Heart right ventricle (tissue), 16 donors: Measurements from ENCODE around the gene CCDC63. TPM values are rescaled to one million over a fixed set of nuclear protein-coding genes. Genes with fewer than 3 reads are reported as not detected.
A peak's percentile ranks its signal among the peaks of the same experiment; 100 is the strongest.

Experiments
- ATAC-seq, 8 donors: fragments of 200-7000 bp; cut with Tn5 transposase; one replicate each; pipeline ENCODE4 v1.9.1; 2020; ENCODE audit warnings: mild to moderate bottlenecking in 8 of 8, moderate library complexity in 8 of 8, moderate number of reproducible peaks in 1 of 8
- DNase-seq, 2 donors: peaks; one replicate each; pipeline ENCODE4 v3.0.0-alpha.2; 2020
- H3K27ac ChIP-seq, 10 donors: fragments of 200-600 bp; sonication (generic) in 2 of 10; one replicate each; pipeline versions ENCODE4 v1.5.0 to v1.8.0; 2020 to 2022; ENCODE audit warnings: mild to moderate bottlenecking in 3 of 10
- H3K27me3 ChIP-seq, 7 donors: fragments of 200-600 bp; one replicate each; pipeline ENCODE4 v1.8.0; 2021 to 2022; ENCODE audit warnings: mild to moderate bottlenecking in 2 of 7
- H3K36me3 ChIP-seq, 9 donors: fragments of 200-600 bp; sonication (generic) in 1 of 9; one replicate each; pipeline versions ENCODE4 v1.5.0 to v1.8.0; 2020 to 2022; ENCODE audit warnings: mild to moderate bottlenecking in 2 of 9
- H3K4me1 ChIP-seq, 9 donors: fragments of 200-600 bp; sonication (generic) in 1 of 9; one replicate each; pipeline versions ENCODE4 v1.5.0 to v1.8.0; 2020 to 2022; ENCODE audit warnings: mild to moderate bottlenecking in 4 of 9
- H3K4me3 ChIP-seq, 10 donors: fragments of 200-600 bp; sonication (generic) in 2 of 10; one replicate each; pipeline versions ENCODE4 v1.5.0 to v1.8.0; 2020 to 2022; ENCODE audit warnings: mild to moderate bottlenecking in 7 of 10, moderate library complexity in 2 of 10
- H3K9me3 ChIP-seq, 11 donors: fragments of 200-600 bp in 10 of 11; sonication (generic) in 2 of 11; one replicate each; pipeline versions ENCODE4 v1.5.0 to v1.8.0; 2013 to 2022; ENCODE audit warnings: mild to moderate bottlenecking in 2 of 11, control low read depth in 1 of 11, moderate library complexity in 1 of 11
- WGBS, 2 donors: extraction: QIAGEN DNeasy Blood & Tissue Kit; methylation state at CpG; one replicate each; pipeline ENCODE4 v1.1.7; 2013; ENCODE audit warnings: inconsistent platforms in 1 of 2; 5-methylcytosine and 5-hydroxymethylcytosine counted together
- intact Hi-C, 10 donors: fragments of 100-400 bp; cut with DNase I; formaldehyde crosslinking; loops; one replicate each; pipeline versions ENCODE4 v1.11.1 to v1.14.2; 2022
- polyA plus RNA-seq, 2 donors: library from polyadenylated mRNA; stranded (reverse); fragments of 200-250 nt; gene quantifications; one replicate each; pipeline ENCODE4 v1.2.3, GENCODE V29; 2013
- total RNA-seq, 10 donors: library from RNA; stranded (reverse); fragmentation: NEBNext Ultra II Directional in 3 of 10; extraction: Animal tissue kit (Norgen Biotek cat#: 25700) in 3 of 10; gene quantifications; one replicate each; pipeline versions ENCODE4 v1.2.1 to v1.2.4, GENCODE V29; 2021 to 2023
- TF ChIP-seq, protein P1 (sequence below), 9 donors: fragments of 200-600 bp; sonication (generic) in 2 of 9; IDR thresholded peaks; one replicate each; pipeline versions ENCODE4 v1.5.0 to v1.8.0; 2021 to 2022; ENCODE audit warnings: antibody characterized with exemption in 9 of 9, mild to moderate bottlenecking in 5 of 9, moderate library complexity in 1 of 9
- donor health status: Arrhythmogenic right ventricular cardiomyopathy.
- donor health status: ischemic (EF 13 %, LVEDD 7.1; RV severe dilation, severe dysfunction).
- donor health status: healthy with polysubstance abuse.
- donor health status: DM: no; HTN: yes; CAD: no.
- donor health status: DM: no; HTN: no; CAD: no.
- donor health status: ischemic (EF 25% LVEDD 6.9; RV normal size, moderate dysfunction).
- donor health status: ischemic (EF 25% LVEDD 5.7; RV mildly dilated, moderate dysfunction).
- donor health status: healthy.
- donor health status: DM: yes; HTN: yes; CAD: no.
- donor health status: Ischemic cardiomyopathy.
- donor health status: ischemic (EF 35%, LVEDD 5.7; RV mildly dilated, moderate dysfunction).
- donor health status: nonischemic (EF 11% LVEDD 7.7; RV severe dilation, severe dysfunction).
- donor health status: DM: yes; HTN: yes; CAD: no.
- donor health status: PGD.
- donor health status: ischemic (EF 29% LVEDD 5.4; RV normal size, mild dysfunction).
- donor health status: nonischemic (EF 23%, LVEDD 6.1; RV moderate dilation, normal function).

Gene CCDC63
- total and polyA plus RNA-seq, 12 donors = not detected

DNA sequence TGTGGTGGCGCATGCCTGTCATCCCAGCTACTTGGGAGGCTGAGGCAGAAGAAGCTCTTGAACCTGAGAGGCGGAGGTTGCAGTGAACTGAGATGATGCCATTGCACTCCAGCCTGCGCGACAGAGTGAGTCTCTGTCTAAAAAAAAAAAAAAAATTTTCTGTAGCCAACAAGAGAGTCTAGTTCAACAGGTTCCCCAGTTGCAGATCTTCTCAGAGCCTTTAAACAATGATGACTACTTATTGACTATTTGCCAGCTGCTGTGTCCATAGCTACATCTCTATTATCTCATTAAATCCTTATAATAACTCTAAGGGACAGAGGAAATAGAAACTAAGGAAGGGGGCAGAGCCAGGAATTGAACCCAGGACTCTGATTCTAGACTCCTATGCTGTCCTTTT lies 88.8 kb downstream of the CCDC63 start:
- peaks cover 0 to 37% (median 5%) of the 10 kb centered on the region in 9 donors for H3K4me1 ChIP-seq
- H3K4me3 ChIP-seq = no peak overlapping the region
- TF ChIP-seq, protein P1, sequence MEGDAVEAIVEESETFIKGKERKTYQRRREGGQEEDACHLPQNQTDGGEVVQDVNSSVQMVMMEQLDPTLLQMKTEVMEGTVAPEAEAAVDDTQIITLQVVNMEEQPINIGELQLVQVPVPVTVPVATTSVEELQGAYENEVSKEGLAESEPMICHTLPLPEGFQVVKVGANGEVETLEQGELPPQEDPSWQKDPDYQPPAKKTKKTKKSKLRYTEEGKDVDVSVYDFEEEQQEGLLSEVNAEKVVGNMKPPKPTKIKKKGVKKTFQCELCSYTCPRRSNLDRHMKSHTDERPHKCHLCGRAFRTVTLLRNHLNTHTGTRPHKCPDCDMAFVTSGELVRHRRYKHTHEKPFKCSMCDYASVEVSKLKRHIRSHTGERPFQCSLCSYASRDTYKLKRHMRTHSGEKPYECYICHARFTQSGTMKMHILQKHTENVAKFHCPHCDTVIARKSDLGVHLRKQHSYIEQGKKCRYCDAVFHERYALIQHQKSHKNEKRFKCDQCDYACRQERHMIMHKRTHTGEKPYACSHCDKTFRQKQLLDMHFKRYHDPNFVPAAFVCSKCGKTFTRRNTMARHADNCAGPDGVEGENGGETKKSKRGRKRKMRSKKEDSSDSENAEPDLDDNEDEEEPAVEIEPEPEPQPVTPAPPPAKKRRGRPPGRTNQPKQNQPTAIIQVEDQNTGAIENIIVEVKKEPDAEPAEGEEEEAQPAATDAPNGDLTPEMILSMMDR (IDR thresholded peaks at IDR 0.05) = no peak
- H3K27me3 ChIP-seq = peaks cover 0 to 28% (median 6%) of the 10 kb centered on the region in 7 donors
- DNase-seq (no peak), ATAC-seq (no peak)
- H3K36me3 ChIP-seq = no peaks in the 10 kb centered on the region
- WGBS, 2 donors = 97 to 98% methylated on average over 4 of the region's 4 CpGs
- no peaks in the 10 kb centered on the region for H3K9me3 ChIP-seq
- peak overlapping the region in 4 of 10 donors; percentile 20 to 66 (median 46) for H3K27ac ChIP-seq
- intact Hi-C loops = loop anchor here in 8 of 10 donors (5.0 to 10.0 kb wide), 4 partner anchors 57 to 377 kb away; no protein-coding TSS in a partner anchor

DNA sequence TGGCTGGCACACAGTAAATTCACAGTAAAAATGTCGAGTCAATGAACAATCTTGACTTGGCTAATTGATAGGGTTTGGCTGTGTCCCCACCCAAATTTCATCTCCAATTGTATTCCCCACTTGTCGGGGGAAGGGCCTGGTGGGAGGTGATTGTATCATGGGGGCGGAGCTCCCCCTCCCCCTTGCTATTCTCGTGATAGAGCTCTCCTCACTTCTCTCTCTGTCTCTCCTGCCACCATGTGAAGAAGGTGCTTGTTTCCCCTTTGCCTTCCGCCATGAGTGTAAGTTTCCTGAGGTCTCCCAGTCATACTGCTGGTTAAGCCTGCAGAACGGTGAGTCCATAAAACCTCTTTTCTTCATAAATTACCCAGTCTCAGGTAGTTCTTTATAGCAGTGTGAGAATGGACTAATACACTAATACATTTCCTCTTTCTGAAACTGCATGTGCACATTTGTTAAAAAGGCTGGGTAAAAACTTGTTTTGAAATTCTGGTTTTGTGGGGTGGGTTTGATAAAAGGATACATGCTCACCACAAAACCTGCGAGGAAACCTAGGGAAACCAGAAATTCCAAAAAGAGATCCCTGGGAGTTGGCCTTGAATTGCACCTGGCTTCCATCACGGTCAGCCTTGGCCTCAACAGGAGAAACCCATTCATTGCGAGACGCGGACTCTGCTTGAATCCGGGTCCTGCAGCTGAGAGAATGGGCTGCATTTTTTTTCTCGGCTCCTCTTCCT lies 89.7 kb downstream of the CCDC63 start:
- DNase-seq (no peak), ATAC-seq (peak in 5 of 8 donors; percentile 4 to 35 (median 16))
- 31 to 32% methylated on average over 13 of the region's 13 CpGs for WGBS, 2 donors
- H3K27me3 ChIP-seq = peaks cover 0 to 24% (median 6%) of the 10 kb centered on the region in 7 donors
- H3K27ac ChIP-seq = peak overlapping the region in 4 of 10 donors; percentile 20 to 66 (median 46)
- peaks cover 0 to 32% (median 5%) of the 10 kb centered on the region in 9 donors for H3K4me1 ChIP-seq
- intact Hi-C loops = loop anchor here in 8 of 10 donors (1.0 to 10.0 kb wide), 6 partner anchors 56 to 376 kb away; no protein-coding TSS in a partner anchor
- H3K36me3 ChIP-seq = no peaks in the 10 kb centered on the region
- H3K9me3 ChIP-seq = no peaks in the 10 kb centered on the region
- TF ChIP-seq, protein P1 (IDR thresholded peaks at IDR 0.05) = no peak
- peak overlapping the region in 5 of 10 donors; percentile 0 to 41 (median 21) for H3K4me3 ChIP-seq

DNA sequence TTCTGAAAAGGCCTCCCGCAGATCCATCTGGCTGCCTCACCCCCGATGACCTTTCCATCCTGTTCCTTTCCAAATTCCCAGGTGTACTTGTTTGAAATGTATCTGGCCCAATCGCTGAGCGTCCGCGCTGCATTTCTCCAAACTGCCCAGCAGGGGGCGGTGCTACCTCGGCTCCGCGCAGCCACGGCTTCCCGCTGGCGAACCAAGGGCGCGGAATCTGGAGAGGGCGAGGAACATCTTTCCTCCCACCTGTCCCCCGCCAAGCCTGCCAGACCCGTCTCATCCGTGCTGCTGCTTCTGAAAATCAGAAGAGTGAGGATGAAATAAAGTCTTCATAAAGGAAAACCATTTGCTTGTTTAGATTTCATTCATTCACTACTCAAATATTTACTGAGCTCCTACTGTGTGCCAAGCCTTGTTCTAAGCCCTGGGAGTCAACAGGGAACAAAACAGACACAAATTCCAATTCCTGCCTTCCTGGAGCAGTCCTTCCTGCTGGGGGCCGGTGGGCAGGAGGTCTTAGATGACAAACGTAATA lies 90.4 kb downstream of the CCDC63 start:
- TF ChIP-seq, protein P1 (IDR thresholded peaks at IDR 0.05) = peak; percentile 85 to 96 (median 92)
- Histone ChIP-seq H3K9me3 (no peaks in the 10 kb centered on the region), H3K4me1 (peaks cover 0 to 27% (median 4%) of the 10 kb centered on the region in 9 donors), H3K36me3 (no peaks in the 10 kb centered on the region), H3K27ac (peak overlapping the region in 2 of 10 donors; percentile 20 to 66), H3K27me3 (peaks cover 0 to 24% (median 6%) of the 10 kb centered on the region in 7 donors), H3K4me3 (peak overlapping the region in 5 of 10 donors; percentile 0 to 41 (median 21))
- intact Hi-C loops = loop anchor here in 8 of 10 donors (1.0 to 10.0 kb wide), 6 partner anchors 55 to 375 kb away; no protein-coding TSS in a partner anchor
- 4 to 5% methylated on average over 21 of the region's 21 CpGs for WGBS, 2 donors
- ATAC-seq (peak in 6 of 8 donors; percentile 45 to 69 (median 64)), DNase-seq (peak in 1 of 2 donors; percentile 67)

DNA sequence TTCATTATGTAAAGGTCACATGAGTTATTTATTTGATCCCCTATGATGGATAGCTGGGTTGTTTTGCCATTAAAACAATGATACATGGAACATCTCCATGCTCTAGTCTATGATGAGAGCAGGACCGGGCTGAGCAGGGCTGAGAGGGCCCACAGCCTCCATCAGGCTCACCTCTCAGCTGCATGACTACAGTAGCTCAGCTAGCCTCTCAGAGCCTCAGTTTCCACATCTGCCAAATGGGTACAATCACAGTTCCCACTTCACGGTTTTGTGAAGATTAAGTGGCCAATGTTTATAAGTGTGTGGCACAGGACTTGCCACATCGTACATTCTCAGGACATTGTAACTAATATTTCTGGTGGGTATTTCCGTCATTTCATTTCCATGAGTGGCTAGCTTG lies 93.5 kb downstream of the CCDC63 start:
- intact Hi-C loops = loop anchor here in 3 of 10 donors (5.0 kb wide), 3 partner anchors 357 to 372 kb away; no protein-coding TSS in a partner anchor
- WGBS, 2 donors = 94 to 95% methylated on average over 4 of the region's 4 CpGs
- H3K36me3 ChIP-seq = no peaks in the 10 kb centered on the region
- ATAC-seq (no peak), DNase-seq (no peak)
- H3K27ac ChIP-seq = no peak overlapping the region
- H3K4me1 ChIP-seq = peaks cover 0 to 14% (median 4%) of the 10 kb centered on the region in 9 donors
- H3K27me3 ChIP-seq = peaks cover 0 to 12% (median 6%) of the 10 kb centered on the region in 7 donors
- no peak overlapping the region for H3K4me3 ChIP-seq
- H3K9me3 ChIP-seq = peaks cover 0 to 5% (median 0%) of the 10 kb centered on the region in 11 donors
- TF ChIP-seq, protein P1 (IDR thresholded peaks at IDR 0.05) = no peak
